Breast epithelium (tissue), 4 donors: ENCODE data around the gene CNTN1. TPM values are rescaled to one million over a fixed set of nuclear protein-coding genes. Genes with fewer than 3 reads are reported as not detected.

Source experiments
- DNase-seq, 2 donors: peaks; one replicate each; pipeline ENCODE4 v3.0.0-alpha.2; 2019; ENCODE audit warnings: low spot score in 2 of 2
- H3K27ac ChIP-seq, 2 donors: fragments of 200-600 bp; sonication (generic) in 1 of 2; one replicate each; pipeline ENCODE4 v1.5.1; 2016 to 2019; ENCODE audit warnings: mild to moderate bottlenecking in 1 of 2
- H3K27me3 ChIP-seq, 2 donors: fragments of 200-600 bp; sonication (generic) in 1 of 2; one replicate each; pipeline versions ENCODE4 v1.5.1 to v1.6.0; 2017 to 2019; ENCODE audit warnings: control low read depth in 1 of 2, mild to moderate bottlenecking in 1 of 2
- H3K36me3 ChIP-seq: fragments of 200-600 bp; one replicate; pipeline ENCODE4 v1.5.1; 2019
- H3K4me1 ChIP-seq, 2 donors: fragments of 200-600 bp; sonication (generic); one replicate each; pipeline ENCODE4 v1.5.1; 2016 to 2019; ENCODE audit warnings: control low read depth in 1 of 2
- H3K4me3 ChIP-seq, 3 donors: fragments of 200-600 bp; sonication (generic); 1 replicate in 2 of 3; 2 replicates in 1 of 3; pipeline ENCODE4 v1.5.1; 2016 to 2019; ENCODE audit warnings: mild to moderate bottlenecking in 3 of 3, moderate library complexity in 2 of 3
- H3K9me3 ChIP-seq, 2 donors: fragments of 200-600 bp; sonication (generic) in 1 of 2; one replicate each; pipeline ENCODE4 v1.5.1; 2016 to 2019; ENCODE audit warnings: control low read depth in 1 of 2
- POLR2A ChIP-seq: fragments of 450-650 bp; IDR thresholded peaks from one replicate; pipeline ENCODE4 v1.6.1; 2016; ENCODE audit warnings: antibody characterized with exemption, mild to moderate bottlenecking, moderate library complexity
- POLR2AphosphoS5 ChIP-seq, 3 donors: sonication (generic); formaldehyde crosslinking; IDR thresholded peaks; one replicate each; pipeline ENCODE4 v1.6.1; 2017; ENCODE audit warnings: antibody characterized with exemption in 3 of 3
- intact Hi-C: fragments of 100-400 bp; cut with DNase I; formaldehyde crosslinking; loops from one replicate; pipeline ENCODE4 v1.15.1; 2023; ENCODE audit warnings: low total_unique reads
- total RNA-seq, 3 donors: library from RNA; depleted of rRNA; stranded (reverse); fragments of >200 nt; gene quantifications; one replicate each; pipeline ENCODE4 v1.1.0, GENCODE V29; 2016
- TF ChIP-seq, protein P1 (sequence below), 3 donors: fragments of 450-650 bp; IDR thresholded peaks; one replicate each; pipeline ENCODE4 v1.5.1; 2016 to 2017; ENCODE audit warnings: antibody characterized with exemption in 3 of 3, mild to moderate bottlenecking in 3 of 3, moderate library complexity in 3 of 3

The CNTN1 gene
- total RNA-seq, result 10 to 100 TPM in 1 of 3 donors, 1 to 10 TPM in 2; 1.1 to 16.4 (median 7.2) TPM

GRCh38 chr12:40691913-40692764 lies at the start of gene CNTN1:
CNTN1 (plus strand) TSS chr12:40692439.
- peak; percentile 38 to 51 for DNase-seq
- intact Hi-C loops, result no loop called here
- no peak for TF ChIP-seq POLR2AphosphoS5 (IDR thresholded peaks at IDR 0.05)
- TF ChIP-seq, protein P1, sequence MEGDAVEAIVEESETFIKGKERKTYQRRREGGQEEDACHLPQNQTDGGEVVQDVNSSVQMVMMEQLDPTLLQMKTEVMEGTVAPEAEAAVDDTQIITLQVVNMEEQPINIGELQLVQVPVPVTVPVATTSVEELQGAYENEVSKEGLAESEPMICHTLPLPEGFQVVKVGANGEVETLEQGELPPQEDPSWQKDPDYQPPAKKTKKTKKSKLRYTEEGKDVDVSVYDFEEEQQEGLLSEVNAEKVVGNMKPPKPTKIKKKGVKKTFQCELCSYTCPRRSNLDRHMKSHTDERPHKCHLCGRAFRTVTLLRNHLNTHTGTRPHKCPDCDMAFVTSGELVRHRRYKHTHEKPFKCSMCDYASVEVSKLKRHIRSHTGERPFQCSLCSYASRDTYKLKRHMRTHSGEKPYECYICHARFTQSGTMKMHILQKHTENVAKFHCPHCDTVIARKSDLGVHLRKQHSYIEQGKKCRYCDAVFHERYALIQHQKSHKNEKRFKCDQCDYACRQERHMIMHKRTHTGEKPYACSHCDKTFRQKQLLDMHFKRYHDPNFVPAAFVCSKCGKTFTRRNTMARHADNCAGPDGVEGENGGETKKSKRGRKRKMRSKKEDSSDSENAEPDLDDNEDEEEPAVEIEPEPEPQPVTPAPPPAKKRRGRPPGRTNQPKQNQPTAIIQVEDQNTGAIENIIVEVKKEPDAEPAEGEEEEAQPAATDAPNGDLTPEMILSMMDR (IDR thresholded peaks at IDR 0.05), result no peak
- no peak for TF ChIP-seq POLR2A
- peak within 1 kb of the TSS; percentile 52 to 88 (median 69) for H3K4me3 ChIP-seq
- H3K9me3 ChIP-seq, result no peaks in the 10 kb centered on the region
- H3K27ac ChIP-seq, result peak within 1 kb of the TSS in 1 of 2 donors; percentile 55
- H3K4me1 ChIP-seq, result no peaks in the 10 kb centered on the region
- H3K27me3 ChIP-seq, result peaks cover 0 to 13% of the 10 kb centered on the region in 2 donors
- no peaks in the 10 kb centered on the region for H3K36me3 ChIP-seq

GRCh38 chr12:40643506-40643905 lies 48.7 kb upstream of the CNTN1 start:
- TF ChIP-seq POLR2AphosphoS5 (IDR thresholded peaks at IDR 0.05) (no peak), POLR2A (no peak)
- Histone ChIP-seq H3K9me3 (peaks cover 0 to 7% of the 10 kb centered on the region in 2 donors), H3K27ac (no peak overlapping the region), H3K36me3 (no peaks in the 10 kb centered on the region), H3K27me3 (no peaks in the 10 kb centered on the region), H3K4me1 (no peaks in the 10 kb centered on the region), H3K4me3 (no peak overlapping the region)
- no peak for DNase-seq
- intact Hi-C loops, result no loop called here

DNA sequence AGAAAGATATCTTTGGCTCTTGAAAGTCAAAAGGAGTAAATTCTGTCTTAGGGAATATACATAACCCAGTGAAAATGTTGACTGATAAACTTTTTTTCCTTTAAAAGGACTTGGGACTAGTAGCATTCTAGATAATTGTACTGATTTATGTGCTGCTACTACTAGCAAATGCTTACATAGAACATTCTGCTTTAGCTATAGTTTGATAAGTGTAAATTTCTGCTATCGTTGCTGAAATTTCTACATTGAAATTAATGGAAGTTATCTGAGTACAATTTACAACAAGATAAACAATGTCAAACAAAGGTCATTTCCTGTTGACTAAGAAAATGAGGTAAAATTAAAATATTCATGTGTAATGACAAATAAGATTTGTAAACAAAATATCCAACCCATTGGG lies 48.3 kb upstream of the CNTN1 start:
- intact Hi-C loops, result no loop called here

DNA sequence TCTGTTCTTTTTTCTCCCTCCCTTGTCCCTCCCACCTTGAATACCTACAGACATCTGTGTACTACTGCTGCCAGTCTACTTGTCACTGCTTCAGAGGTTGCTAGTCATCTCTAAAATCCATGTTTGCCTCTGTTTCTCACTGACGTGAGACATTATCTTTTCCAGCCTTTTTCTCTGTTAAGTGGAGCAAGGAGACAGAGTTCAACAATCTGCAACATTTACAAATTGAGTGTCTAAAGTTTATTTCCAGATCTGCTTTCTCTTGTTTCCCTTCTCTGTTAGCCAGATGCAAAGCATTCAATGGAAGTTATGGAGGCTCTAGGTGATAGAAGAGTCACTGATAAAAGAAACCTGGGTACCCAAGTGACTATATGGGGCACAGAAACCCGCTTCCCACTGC lies 47.5 kb upstream of the CNTN1 start:
- TF ChIP-seq, protein P1 (IDR thresholded peaks at IDR 0.05), result no peak
- TF ChIP-seq POLR2AphosphoS5 (IDR thresholded peaks at IDR 0.05) (no peak), POLR2A (no peak)
- Histone ChIP-seq H3K36me3 (no peaks in the 10 kb centered on the region), H3K4me1 (no peaks in the 10 kb centered on the region), H3K27me3 (no peaks in the 10 kb centered on the region), H3K9me3 (peaks cover 0 to 7% of the 10 kb centered on the region in 2 donors), H3K4me3 (no peak overlapping the region), H3K27ac (no peak overlapping the region)
- intact Hi-C loops, result no loop called here
- DNase-seq, result no peak

More for the DNA sequence above, 48.3 kb upstream of the CNTN1 start:
- TF ChIP-seq POLR2AphosphoS5 (IDR thresholded peaks at IDR 0.05), result no peak
- Histone ChIP-seq H3K27ac (no peak overlapping the region), H3K4me1 (no peaks in the 10 kb centered on the region), H3K27me3 (no peaks in the 10 kb centered on the region), H3K36me3 (no peaks in the 10 kb centered on the region), H3K4me3 (no peak overlapping the region), H3K9me3 (peaks cover 0 to 7% of the 10 kb centered on the region in 2 donors)
- no peak for DNase-seq

DNA sequence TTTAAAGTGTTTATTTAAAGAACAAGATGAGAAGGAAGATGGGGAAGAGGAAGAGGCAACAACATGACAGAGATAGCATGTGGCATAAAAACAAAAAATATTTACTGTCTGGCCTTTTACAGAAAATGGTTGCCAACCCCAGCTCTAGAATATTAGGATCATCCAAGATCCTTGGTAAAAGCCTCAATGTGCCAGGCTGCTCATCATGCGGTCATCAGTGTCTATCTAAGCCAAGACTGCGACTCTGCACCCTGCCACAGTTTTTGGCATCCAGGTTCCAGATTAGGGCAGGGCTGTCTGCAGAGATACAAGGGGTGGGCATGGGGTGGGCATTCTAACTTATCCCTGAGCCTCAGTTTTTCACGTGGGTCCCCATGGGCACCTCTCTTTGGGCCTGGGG lies 46.9 kb upstream of the CNTN1 start:
- Histone ChIP-seq H3K4me3 (no peak overlapping the region), H3K27me3 (no peaks in the 10 kb centered on the region), H3K4me1 (no peaks in the 10 kb centered on the region), H3K9me3 (peaks cover 0 to 7% of the 10 kb centered on the region in 2 donors), H3K27ac (no peak overlapping the region), H3K36me3 (no peaks in the 10 kb centered on the region)
- no peak for DNase-seq
- intact Hi-C loops, result no loop called here
- TF ChIP-seq, protein P1 (IDR thresholded peaks at IDR 0.05), result no peak
- TF ChIP-seq POLR2AphosphoS5 (IDR thresholded peaks at IDR 0.05) (no peak), POLR2A (no peak)

DNA sequence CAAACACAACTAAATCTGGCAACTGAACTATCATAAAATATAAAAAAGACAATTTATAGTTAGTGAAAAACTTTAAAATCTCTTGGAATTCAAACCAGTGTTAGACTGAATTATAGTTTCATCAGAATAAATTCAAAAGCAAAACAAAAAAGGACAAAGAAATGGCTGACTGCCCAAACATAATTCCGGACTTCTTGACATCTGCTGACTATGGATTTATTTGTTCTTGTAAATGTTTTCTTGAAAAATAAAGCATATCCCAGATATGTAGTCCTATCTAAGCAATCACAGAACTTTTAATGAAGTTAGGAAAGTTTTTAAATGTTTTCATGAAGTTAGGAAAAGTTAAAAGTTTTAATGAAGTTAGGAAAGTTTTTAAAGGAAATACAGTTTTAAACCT lies 45.8 kb upstream of the CNTN1 start:
- TF ChIP-seq POLR2A (no peak), POLR2AphosphoS5 (IDR thresholded peaks at IDR 0.05) (no peak)
- TF ChIP-seq, protein P1 (IDR thresholded peaks at IDR 0.05), result no peak
- Histone ChIP-seq H3K4me3 (no peak overlapping the region), H3K9me3 (peaks cover 0 to 13% of the 10 kb centered on the region in 2 donors), H3K27me3 (no peaks in the 10 kb centered on the region), H3K27ac (no peak overlapping the region), H3K4me1 (no peaks in the 10 kb centered on the region), H3K36me3 (no peaks in the 10 kb centered on the region)
- intact Hi-C loops, result no loop called here
- no peak for DNase-seq
